ENCODE data around the gene JAKMIP1. TPM values are rescaled to one million over a fixed set of nuclear protein-coding genes. Genes with fewer than 3 reads are reported as not detected.

Gene JAKMIP1
- total RNA-seq, 2 experiments from 2014 or later, result 5.6 to 6.3 TPM

DNA sequence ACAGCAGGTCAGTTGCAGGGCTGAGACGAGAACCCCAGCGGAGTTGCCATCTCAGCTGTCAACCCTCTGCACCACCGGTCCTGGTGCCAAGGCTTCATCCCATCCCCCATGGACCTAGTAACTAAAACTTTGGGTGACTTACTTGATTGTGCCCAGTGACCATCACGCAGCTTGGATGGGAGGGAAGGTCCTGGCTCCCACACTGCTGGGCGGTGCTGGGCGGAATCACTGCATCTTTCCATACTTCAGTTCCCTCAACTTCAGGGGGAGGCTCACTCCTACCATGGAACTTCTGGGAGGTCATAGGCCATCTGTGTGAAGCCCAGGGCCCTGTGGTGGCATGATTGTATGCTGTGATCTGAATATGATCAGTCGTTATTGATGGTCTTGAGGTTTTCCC, 26.2 kb upstream of the JAKMIP1 start:
- H3K36me3 Mint-ChIP-seq (ENCODE audit: low read depth), result no peaks in the 10 kb centered on the region
- CTCF ChIA-PET, result interaction anchor here (1.3 kb wide), 1 partner anchor 101 kb away, joined by 4 read pairs; no protein-coding TSS in a partner anchor
- DNase-seq, result no peak
- POLR2A ChIA-PET, result no interaction called here
- peaks cover 23% of the 10 kb centered on the region for H3K27me3 Mint-ChIP-seq
- intact Hi-C loops (cut with micrococcal nuclease), result no loop called here
- no peak for ATAC-seq
- H3K9me3 Mint-ChIP-seq, result peaks cover 4% of the 10 kb centered on the region
- no peak overlapping the region for H3K27ac Mint-ChIP-seq
- no peak overlapping the region for H3K4me3 Mint-ChIP-seq
- TF ChIP-seq, protein P1, sequence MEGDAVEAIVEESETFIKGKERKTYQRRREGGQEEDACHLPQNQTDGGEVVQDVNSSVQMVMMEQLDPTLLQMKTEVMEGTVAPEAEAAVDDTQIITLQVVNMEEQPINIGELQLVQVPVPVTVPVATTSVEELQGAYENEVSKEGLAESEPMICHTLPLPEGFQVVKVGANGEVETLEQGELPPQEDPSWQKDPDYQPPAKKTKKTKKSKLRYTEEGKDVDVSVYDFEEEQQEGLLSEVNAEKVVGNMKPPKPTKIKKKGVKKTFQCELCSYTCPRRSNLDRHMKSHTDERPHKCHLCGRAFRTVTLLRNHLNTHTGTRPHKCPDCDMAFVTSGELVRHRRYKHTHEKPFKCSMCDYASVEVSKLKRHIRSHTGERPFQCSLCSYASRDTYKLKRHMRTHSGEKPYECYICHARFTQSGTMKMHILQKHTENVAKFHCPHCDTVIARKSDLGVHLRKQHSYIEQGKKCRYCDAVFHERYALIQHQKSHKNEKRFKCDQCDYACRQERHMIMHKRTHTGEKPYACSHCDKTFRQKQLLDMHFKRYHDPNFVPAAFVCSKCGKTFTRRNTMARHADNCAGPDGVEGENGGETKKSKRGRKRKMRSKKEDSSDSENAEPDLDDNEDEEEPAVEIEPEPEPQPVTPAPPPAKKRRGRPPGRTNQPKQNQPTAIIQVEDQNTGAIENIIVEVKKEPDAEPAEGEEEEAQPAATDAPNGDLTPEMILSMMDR (IDR thresholded peaks at IDR 0.05), result no peak
- H3K4me1 Mint-ChIP-seq (ENCODE audit: low read depth), result no peaks in the 10 kb centered on the region

DNA sequence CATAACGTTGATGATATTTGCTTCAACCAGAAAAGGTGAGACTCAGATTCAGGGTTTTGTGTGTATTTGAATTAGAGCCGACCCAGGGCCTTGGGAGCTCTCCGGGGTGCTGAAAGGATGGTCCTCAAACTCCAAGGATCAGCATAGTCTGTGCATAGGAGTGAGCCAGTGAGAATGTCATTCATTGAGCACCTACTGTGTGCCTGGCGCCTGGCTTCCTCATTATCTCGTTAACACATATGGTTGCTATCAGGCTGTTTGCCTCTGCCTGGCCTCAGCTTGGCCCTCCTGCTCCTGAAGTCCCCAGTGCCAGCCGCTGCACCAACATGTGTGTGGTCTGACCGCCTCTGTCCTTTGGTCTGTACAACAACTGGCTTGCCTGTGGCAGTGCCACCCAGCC, 25.1 kb upstream of the JAKMIP1 start:
- Mint-ChIP-seq H3K36me3 (ENCODE audit: low read depth) (no peaks in the 10 kb centered on the region), H3K4me3 (no peak overlapping the region), H3K9me3 (peaks cover 4% of the 10 kb centered on the region), H3K27ac (no peak overlapping the region), H3K27me3 (peaks cover 31% of the 10 kb centered on the region), H3K4me1 (ENCODE audit: low read depth) (no peaks in the 10 kb centered on the region)
- intact Hi-C loops (cut with micrococcal nuclease), result no loop called here
- DNase-seq (peak; percentile 40), ATAC-seq (no peak)
- TF ChIP-seq, protein P1 (IDR thresholded peaks at IDR 0.05), result no peak
- POLR2A ChIA-PET, result no interaction called here
- CTCF ChIA-PET, result interaction anchor here (1.1 to 2.1 kb wide), 2 partner anchors 26 to 106 kb away, joined by 3 to 7 read pairs; no protein-coding TSS in a partner anchor

DNA sequence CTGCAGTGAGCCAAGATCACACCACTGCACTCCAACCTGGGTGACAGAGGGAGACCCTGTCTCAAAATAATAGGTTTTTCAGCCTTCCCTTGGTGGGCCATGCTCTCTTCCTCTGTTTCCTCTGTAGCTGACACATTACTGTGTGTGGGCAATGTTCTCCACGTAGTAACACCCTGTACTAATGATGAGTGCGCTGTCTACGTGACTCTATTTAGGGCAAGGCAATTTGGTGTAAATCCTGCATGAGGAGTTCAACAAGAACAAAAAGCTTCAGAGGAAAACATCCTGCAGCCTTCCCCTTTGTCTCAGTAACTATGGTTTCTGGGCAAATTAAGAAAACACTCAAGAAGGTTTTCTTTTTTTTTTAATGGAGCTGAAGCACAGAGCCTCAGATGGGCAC, 24.4 kb upstream of the JAKMIP1 start:
- ATAC-seq (no peak), DNase-seq (no peak)
- H3K27me3 Mint-ChIP-seq, result peaks cover 31% of the 10 kb centered on the region
- H3K36me3 Mint-ChIP-seq (ENCODE audit: low read depth), result no peaks in the 10 kb centered on the region
- H3K4me1 Mint-ChIP-seq (ENCODE audit: low read depth), result no peaks in the 10 kb centered on the region
- peaks cover 4% of the 10 kb centered on the region for H3K9me3 Mint-ChIP-seq
- H3K27ac Mint-ChIP-seq, result no peak overlapping the region
- CTCF ChIA-PET, result interaction anchor here (1.1 to 2.1 kb wide), 2 partner anchors 26 to 107 kb away, joined by 3 to 7 read pairs; no protein-coding TSS in a partner anchor
- TF ChIP-seq, protein P1 (IDR thresholded peaks at IDR 0.05), result no peak
- POLR2A ChIA-PET, result interaction anchor here (0.7 kb wide), 1 partner anchor 100 kb away, joined by 4 read pairs; no protein-coding TSS in a partner anchor
- no peak overlapping the region for H3K4me3 Mint-ChIP-seq
- intact Hi-C loops (cut with micrococcal nuclease), result no loop called here

DNA sequence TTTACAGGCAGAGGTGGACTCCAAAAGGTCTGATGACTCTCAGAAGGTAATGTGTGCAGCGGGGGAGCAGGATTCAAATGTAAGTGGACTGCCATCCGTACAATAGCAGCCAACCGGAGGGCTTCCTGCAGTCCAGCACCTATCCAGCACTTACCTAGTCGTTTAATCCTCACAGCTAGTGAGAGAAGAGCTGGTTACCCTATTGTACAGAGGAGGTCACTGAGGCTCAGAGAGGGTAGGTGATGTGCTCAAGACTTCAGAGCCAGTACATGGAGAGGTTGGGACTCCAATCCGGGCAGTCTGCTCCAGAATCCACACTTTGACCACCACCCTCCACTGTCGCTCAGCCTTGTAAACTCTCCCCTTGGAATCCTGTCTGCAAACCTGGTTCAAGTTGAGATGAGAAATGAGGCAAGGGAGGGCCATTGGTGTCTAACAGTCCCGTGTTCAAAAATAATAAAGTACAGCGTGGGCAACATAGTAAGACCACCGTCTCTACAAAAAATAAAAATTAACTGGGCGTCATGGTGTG, 22.5 kb upstream of the JAKMIP1 start:
- DNase-seq, result peak; percentile 3
- POLR2A ChIA-PET, result no interaction called here
- Mint-ChIP-seq H3K36me3 (ENCODE audit: low read depth) (no peaks in the 10 kb centered on the region), H3K4me1 (ENCODE audit: low read depth) (no peaks in the 10 kb centered on the region), H3K27ac (no peak overlapping the region), H3K27me3 (peaks cover 39% of the 10 kb centered on the region), H3K4me3 (no peak overlapping the region), H3K9me3 (peaks cover 4% of the 10 kb centered on the region)
- CTCF ChIA-PET, result no interaction called here
- no peak for ATAC-seq
- TF ChIP-seq, protein P1 (IDR thresholded peaks at IDR 0.05), result no peak
- intact Hi-C loops (cut with micrococcal nuclease), result no loop called here

DNA sequence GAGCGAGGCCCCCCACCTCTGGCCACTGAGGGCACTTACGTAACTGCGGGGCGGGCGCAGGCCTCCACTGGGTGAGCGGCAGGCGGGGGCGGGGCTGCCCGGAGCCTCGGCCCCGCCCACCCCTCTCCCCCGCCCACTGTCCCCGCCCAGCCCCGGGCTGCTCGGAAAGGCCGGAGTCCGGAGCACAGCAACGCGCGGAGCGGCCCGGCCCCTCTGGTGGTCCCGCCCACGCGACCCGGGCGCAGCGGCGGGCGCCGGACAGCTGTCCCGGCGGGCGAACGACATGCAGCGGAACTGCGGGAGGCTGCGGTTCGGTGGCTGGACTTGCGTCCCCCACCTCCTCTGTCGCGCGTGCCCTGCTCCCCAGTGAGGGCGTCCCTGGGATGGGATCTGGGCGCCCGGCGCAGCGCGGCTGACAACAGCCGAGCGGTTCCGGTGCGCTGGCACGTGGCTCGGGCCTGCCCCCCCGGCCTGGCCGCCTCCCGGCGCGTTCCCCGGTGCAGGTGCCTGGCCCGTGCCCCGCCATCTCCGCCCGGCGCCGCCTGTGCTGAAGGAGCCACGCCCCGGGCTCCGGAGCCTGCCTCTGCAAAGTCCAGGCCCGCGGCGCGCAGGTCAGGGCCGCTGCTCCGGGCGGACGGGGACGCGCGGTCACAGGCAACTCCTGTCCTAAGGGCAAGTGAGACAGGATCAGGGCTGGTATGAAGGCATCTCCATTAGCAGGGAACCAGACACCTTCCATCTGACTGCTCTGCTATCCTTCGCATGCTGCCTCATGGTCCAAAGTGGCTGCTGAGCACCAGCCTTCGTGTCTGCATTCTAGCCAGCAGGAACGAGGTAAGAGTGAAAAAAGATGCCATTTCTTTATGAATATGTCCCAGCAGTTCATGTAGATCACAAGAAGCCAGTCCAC, 21.8 kb upstream of the JAKMIP1 start:
- Mint-ChIP-seq H3K4me3 (no peak overlapping the region), H3K27ac (no peak overlapping the region), H3K4me1 (ENCODE audit: low read depth) (no peaks in the 10 kb centered on the region), H3K27me3 (peaks cover 40% of the 10 kb centered on the region), H3K36me3 (ENCODE audit: low read depth) (no peaks in the 10 kb centered on the region), H3K9me3 (peaks cover 4% of the 10 kb centered on the region)
- ChIA-PET CTCF (interaction anchor here (0.6 to 1.4 kb wide), 3 partner anchors 29 to 224 kb away, joined by 3 to 4 read pairs (median 3); no protein-coding TSS in a partner anchor), POLR2A (no interaction called here)
- intact Hi-C loops (cut with micrococcal nuclease), result no loop called here
- DNase-seq (peak; percentile 23), ATAC-seq (peak; percentile 79)
- TF ChIP-seq, protein P1 (IDR thresholded peaks at IDR 0.05), result no peak
